ENCODE data around the gene PPM1M.

PPM1M gene

DNA sequence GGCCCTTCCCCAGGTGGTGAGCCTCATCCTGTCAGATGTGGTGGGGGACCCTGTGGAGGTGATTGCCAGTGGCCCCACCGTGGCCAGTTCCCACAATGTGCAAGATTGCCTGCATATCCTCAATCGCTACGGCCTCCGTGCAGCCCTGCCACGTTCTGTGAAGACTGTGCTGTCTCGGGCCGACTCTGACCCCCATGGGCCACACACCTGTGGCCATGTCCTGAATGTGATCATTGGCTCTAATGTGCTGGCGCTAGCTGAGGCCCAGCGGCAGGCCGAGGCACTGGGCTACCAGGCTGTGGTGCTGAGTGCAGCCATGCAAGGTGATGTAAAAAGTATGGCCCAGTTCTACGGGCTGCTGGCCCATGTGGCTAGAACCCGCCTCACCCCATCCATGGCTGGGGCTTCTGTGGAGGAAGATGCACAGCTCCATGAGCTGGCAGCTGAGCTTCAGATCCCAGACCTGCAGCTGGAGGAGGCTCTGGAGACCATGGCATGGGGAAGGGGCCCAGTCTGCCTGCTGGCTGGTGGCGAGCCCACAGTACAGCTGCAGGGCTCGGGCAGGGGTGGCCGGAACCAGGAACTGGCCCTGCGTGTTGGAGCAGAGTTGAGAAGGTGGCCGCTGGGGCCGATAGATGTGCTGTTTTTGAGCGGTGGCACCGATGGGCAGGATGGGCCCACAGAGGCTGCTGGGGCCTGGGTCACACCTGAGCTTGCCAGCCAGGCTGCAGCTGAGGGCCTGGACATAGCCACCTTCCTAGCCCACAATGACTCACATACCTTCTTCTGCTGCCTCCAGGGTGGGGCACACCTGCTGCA lies 46.9 kb downstream of the PPM1M start:
- no peak overlapping the region for H3K4me2 ChIP-seq (ENCODE audit: low read length)
- peaks cover 12% of the 10 kb centered on the region for H3K4me1 ChIP-seq (ENCODE audit: insufficient read depth, low read length, severe bottlenecking)
- H3K9ac ChIP-seq (ENCODE audit: low read length), result no peak overlapping the region

DNA sequence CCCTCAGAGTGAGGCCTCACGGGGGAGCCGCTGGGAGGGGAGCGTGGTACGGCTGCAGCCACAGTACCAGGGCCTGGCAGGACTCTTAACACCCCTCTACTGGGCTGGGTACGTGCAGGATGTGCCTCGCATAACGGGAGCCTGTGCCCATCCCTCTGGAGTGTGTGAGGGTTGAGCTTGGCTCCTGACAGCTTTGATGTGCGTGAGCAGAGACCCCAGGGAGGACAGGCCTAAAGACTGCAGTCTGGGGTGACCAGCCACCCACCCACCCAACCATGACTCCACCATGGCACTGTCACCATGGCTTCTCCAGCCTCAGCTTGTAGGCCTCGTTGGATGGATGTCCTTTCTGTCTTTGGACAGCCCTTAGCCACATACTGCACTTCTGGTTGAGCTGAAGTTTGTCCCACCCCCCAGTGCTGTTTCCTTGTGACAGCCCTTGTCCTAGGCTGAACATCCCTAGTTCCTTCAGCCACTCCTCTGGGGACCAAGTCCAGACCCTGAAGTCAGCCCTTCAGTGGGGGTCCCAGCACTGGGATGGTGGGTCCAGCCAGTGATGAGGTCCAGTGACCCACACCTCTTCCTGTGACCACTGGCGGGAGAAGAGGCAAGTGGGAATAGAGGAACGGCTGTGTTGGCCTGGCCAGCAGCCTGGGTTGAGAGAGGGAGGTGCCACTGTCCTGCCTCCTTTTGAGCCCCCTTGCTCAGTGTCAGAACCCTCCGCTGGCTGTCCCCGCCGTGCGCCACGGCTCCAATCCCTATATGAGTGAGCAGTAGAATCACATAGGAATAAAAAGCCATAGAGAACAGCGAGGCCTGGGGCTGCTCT lies 48.1 kb downstream of the PPM1M start:
- no peaks in the 10 kb centered on the region for H3F3A ChIP-seq (ENCODE audit: insufficient read depth, low read length)
- H3K4me1 ChIP-seq (ENCODE audit: insufficient read depth, low read length, severe bottlenecking), result peaks cover 6% of the 10 kb centered on the region

More for the DNA sequence above, 46.9 kb downstream of the PPM1M start:
- no peak for TF ChIP-seq EZH2 (IDR thresholded peaks at IDR 0.05; ENCODE audit: borderline replicate concordance, low read length)
- TF ChIP-seq, protein P1, sequence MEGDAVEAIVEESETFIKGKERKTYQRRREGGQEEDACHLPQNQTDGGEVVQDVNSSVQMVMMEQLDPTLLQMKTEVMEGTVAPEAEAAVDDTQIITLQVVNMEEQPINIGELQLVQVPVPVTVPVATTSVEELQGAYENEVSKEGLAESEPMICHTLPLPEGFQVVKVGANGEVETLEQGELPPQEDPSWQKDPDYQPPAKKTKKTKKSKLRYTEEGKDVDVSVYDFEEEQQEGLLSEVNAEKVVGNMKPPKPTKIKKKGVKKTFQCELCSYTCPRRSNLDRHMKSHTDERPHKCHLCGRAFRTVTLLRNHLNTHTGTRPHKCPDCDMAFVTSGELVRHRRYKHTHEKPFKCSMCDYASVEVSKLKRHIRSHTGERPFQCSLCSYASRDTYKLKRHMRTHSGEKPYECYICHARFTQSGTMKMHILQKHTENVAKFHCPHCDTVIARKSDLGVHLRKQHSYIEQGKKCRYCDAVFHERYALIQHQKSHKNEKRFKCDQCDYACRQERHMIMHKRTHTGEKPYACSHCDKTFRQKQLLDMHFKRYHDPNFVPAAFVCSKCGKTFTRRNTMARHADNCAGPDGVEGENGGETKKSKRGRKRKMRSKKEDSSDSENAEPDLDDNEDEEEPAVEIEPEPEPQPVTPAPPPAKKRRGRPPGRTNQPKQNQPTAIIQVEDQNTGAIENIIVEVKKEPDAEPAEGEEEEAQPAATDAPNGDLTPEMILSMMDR (IDR thresholded peaks at IDR 0.05; ENCODE audit: low read length), result no peak
- H3K27ac ChIP-seq (ENCODE audit: low read depth, low read length, poor library complexity, severe bottlenecking), result no peak overlapping the region
- no peak overlapping the region for H3K4me3 ChIP-seq (ENCODE audit: low read depth, low read length, poor library complexity, severe bottlenecking)
- H3K36me3 ChIP-seq (ENCODE audit: insufficient read depth, low read length), result peaks cover 10% of the 10 kb centered on the region; the same call in 1 of the 2 replicates
- H3K9me2 ChIP-seq (ENCODE audit: low read depth, low read length), result no peaks in the 10 kb centered on the region
- no peaks in the 10 kb centered on the region for H3K9me3 ChIP-seq (ENCODE audit: low read length)
- no peaks in the 10 kb centered on the region for H4K20me1 ChIP-seq (ENCODE audit: insufficient read depth, low read length)
- no peak overlapping the region for H2AFZ ChIP-seq (ENCODE audit: low read length)
- no peaks in the 10 kb centered on the region for H3K27me3 ChIP-seq (ENCODE audit: insufficient read depth, low read length)
- H3K79me2 ChIP-seq (ENCODE audit: insufficient read depth, low read length), result no peaks in the 10 kb centered on the region
- no peaks in the 10 kb centered on the region for H3F3A ChIP-seq (ENCODE audit: insufficient read depth, low read length)

More for the DNA sequence above, 48.1 kb downstream of the PPM1M start:
- no peak overlapping the region for H3K9ac ChIP-seq (ENCODE audit: low read length)
- no peak for TF ChIP-seq EZH2 (IDR thresholded peaks at IDR 0.05; ENCODE audit: borderline replicate concordance, low read length)
- TF ChIP-seq, protein P1 (IDR thresholded peaks at IDR 0.05; ENCODE audit: low read length), result no peak
- H3K4me2 ChIP-seq (ENCODE audit: low read length), result no peak overlapping the region
- H3K9me3 ChIP-seq (ENCODE audit: low read length), result no peaks in the 10 kb centered on the region
- H3K27ac ChIP-seq (ENCODE audit: low read depth, low read length, poor library complexity, severe bottlenecking), result no peak overlapping the region
- H4K20me1 ChIP-seq (ENCODE audit: insufficient read depth, low read length), result no peaks in the 10 kb centered on the region
- H3K27me3 ChIP-seq (ENCODE audit: insufficient read depth, low read length), result no peaks in the 10 kb centered on the region
- H2AFZ ChIP-seq (ENCODE audit: low read length), result no peak overlapping the region
- no peaks in the 10 kb centered on the region for H3K79me2 ChIP-seq (ENCODE audit: insufficient read depth, low read length)
- peaks cover 10% of the 10 kb centered on the region; the same call in 1 of the 2 replicates for H3K36me3 ChIP-seq (ENCODE audit: insufficient read depth, low read length)
- no peaks in the 10 kb centered on the region for H3K9me2 ChIP-seq (ENCODE audit: low read depth, low read length)
- no peak overlapping the region for H3K4me3 ChIP-seq (ENCODE audit: low read depth, low read length, poor library complexity, severe bottlenecking)

Measured in OCI-LY1 (cell line).